ENCODE data around the gene TANC1.

TANC1 gene

DNA sequence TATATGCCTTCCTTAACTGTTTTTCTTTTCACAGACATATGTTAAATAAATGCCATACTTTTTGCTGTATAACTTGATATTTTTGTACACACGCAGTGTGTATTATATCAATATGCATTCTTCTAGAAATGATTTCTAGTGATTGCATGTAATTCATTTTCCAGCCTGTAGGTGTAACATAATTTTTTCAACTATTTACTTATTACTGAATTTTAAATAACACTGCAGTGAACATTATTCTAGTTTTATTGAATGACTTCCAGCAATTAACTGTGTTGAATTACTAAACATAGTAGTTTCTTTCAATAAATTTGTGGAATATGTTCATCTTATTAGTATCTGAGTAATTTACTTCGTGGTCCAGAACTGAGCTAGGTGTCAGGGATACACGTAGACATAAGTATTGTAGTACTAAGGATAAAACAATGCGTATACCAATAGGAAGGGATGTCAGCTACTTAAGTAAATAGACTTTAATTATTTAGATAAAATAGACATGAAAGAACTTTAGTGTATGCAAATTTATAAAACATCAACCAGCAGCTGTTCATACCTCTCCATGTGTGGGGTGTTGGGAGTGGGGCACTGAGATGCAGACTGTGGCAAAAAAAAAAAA, 28.0 kb downstream of the TANC1 start:
- DNase-seq: no peak

DNA sequence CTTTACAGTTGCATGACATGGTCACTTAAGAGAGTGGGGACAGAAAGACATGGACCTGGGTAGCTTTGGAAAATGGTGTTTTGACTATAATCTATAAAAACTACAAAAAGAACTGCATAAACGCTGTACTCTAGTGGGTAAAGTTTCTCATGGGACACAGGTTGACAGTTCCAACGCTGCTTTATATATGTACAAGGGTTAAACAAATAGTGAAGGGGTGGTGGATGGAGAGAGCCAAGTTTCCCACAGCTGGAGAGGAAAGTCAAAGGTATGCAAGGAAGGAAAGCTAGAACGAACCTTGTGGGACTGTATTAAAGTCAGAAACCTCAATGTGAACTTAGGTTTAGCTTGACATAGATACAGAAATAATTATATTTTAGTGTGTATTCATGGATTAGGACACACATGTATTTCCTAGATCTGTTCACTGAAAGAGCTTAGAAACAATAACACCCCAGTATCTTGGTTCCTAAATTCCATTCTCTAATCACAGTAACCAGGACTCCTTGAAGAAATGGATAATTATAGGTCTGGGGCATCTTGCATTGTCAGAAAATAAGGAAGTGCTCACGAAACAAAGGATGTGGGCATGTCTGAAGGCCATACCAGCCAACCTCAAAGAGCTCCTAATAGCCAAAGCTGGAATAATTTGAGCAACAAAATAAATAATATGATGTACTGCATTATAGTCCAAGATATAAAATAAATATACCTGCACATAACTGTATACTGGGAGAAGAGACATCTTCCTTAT, 28.8 kb downstream of the TANC1 start:
- no peak for DNase-seq

DNA sequence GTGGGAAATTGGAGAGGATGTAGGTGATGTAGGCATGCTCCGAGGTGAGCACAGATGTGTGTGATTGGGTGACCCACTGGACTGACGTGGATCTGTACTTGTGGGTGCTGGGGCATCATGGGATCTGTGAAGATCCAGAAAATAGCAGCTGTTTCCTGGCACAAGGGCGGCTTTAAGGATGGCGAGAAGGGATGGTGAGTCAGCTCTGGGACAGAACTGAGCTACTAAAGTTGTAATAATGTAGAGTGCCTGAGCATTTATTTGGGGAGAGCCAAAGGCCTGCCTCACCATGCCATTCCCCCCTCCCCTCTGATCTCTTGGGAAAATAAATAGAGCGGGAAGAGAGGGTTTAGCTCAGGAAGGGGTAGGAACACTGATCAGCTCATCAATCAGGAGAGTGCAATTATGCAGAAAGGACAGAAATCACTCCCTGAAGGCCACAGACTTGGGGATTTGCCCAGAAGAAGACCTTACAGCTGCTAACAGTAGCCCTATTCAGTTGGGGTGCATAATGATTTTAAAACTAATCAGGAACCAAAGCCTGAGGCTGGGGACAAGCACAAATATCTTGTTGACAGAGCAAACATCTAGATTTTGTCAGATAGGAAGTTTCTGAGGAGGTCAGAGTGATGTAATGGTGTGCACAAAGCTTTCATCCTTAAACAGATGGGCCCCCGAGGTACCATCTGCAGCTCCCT, 30.3 kb downstream of the TANC1 start:
- DNase-seq: no peak

DNA sequence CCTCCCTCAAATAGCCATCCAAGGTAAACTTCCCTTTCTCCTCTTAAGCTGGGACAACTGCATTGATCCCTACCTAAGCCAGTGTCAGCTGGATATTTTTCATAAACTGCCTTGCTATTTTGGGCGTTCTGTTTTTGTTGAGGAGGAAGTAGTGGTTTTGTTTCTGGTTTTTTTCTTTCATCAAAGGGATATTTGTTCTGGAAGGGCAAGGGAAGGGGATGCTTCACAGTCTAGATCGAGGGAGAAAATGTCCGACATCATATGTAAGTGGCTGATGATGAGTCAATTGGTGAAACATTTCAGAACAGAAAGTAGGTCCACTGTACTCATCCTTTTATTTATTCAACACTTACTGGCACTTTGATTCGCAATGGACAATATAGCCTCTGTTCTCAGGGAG, 31.0 kb downstream of the TANC1 start:
- DNase-seq: no peak

DNA sequence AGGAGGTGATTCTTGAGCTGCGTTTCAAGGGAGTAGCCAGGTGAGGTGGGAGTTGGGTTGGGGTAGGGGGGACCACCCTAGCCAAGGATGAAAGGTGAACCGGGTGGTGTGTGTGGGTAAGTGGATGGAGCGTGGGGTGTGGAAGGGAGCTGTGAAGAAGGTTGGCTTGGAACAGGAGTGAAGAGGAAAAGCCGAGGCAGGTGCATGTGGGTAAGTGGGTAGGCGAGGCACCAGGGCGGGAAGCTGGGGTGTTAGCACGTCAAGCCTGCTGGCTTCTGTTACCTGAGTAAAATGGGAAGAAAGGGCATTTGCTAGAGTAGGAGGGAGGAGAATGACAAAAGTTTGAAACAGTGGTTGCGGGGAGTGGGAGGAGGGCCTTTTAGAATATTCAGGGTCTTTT, 31.6 kb downstream of the TANC1 start:
- DNase-seq: no peak

DNA sequence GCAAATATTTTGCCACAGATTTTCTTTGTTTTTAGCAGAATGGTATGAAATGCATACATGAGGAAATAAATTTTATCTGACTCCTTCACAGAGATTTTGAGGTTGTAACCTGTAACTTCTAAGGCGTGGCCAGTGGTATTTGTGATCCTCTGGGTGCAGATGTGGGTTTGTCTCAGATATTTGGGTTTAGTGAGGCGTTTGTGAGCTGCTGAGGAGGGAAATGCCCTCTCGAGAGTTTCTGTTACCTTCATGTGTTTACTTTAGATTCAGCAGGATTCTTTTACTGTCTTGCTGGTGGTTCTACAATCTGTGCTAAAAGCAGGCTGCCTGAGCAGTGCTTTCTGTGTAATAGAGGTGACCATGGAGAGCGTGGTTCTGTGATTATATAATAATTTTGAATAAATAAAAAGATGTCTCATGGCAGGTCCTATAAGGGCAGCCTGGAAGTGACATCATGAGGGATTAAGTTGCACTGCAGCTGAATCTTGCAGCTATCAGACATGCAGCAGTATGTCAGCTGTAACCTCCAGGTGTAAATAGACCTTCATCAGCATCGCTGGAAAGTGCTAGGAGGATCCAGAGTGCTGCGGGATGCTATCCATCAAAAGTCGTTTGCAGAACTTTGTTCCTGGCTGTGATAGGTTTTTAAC, 34.1 kb downstream of the TANC1 start:
- DNase-seq: no peak

DNA sequence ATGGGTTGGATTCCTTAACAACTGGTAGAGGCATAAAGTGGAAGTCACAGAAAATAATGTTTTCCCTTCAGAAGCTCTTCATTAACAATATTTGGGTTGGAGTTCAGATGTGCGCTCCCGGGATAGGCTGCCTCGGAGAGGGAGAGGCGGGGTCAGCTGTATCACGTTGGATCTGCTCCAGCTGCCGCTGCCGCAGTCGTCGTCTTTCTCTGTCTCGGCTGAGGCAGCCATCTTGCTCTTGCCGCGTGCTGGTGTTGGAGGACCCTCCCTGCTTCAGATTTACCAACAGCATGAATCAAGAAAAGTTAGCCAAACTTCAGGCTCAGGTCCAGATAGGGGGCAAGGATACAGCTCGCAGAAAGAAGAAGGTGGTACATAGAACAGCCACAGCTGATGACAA, 35.1 kb downstream of the TANC1 start:
- no peak for DNase-seq

DNA sequence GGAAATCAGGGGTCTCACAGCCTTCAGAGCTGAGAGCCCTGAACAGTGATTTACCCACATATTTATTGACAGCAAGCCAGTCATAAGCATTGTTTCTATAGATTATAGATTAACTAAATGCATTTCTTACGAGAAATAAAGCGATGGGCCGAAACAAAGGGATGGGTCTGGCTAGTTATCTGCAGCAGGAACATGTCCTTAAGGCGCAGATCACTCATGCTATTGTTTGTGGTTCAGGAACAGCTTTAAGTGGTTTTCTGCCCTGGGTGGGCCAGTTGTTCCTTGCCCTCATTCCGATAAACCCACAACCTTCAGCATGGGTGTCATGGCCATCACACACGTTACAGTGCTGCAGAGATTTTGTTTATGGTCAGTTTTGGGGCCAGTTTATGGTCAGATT, 36.4 kb downstream of the TANC1 start:
- no peak for DNase-seq

DNA sequence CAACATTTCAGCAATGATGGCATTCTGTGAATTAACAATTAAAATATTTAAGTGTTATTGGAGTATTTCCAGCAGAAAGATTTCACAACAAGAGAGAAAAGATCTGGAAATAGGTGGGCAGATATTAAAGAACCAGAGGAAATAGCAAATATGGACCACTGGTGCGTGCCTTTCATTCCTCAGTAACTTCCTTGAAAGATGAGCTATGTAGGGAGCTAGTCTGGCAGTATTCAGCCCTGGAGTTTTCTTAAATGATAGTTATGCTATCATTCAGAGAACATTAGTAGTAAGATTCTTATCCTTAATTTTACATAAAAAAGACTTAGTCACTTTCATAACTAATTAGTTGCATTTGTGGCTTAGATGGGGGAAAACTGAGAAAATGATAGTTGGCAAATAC, 41.5 kb downstream of the TANC1 start:
- DNase-seq: no peak

DNA sequence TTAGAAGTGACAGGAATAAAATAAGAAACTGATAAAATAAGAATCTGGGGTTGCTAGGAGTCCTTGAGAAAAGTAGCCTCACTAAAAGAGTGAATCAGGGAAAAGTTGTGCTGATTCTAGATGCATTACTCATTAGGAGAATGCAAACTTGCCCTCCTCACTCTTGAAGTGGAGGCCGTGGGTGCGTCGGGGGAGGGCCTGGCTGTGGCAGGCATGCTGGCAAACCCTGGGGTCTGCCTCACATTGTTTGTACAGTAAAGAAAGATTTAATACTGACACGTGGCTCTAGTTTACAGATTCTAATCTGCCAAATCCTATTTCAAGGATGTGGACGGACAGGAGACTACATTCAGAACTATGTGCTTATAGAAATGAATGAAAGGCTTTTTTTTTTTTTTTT, 41.9 kb downstream of the TANC1 start:
- no peak for DNase-seq

DNA sequence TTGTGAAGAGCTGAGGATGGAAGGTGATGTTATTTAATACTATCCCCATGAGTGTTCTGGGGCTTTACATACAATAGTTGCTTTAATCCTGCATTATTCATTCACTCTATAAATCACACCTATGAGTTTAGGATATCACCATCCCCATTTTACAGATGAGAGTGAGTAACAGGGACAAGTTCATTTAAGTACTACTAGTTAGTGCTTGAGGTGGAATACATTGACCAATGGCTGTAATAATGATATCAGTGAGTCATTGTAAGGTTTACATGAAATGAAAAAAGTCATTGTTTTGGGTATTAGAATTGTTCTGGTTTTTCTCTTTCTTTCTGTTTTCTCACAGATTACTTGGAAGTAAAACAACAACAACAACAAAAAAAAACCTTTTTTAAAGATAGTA, 42.5 kb downstream of the TANC1 start:
- no peak for DNase-seq

DNA sequence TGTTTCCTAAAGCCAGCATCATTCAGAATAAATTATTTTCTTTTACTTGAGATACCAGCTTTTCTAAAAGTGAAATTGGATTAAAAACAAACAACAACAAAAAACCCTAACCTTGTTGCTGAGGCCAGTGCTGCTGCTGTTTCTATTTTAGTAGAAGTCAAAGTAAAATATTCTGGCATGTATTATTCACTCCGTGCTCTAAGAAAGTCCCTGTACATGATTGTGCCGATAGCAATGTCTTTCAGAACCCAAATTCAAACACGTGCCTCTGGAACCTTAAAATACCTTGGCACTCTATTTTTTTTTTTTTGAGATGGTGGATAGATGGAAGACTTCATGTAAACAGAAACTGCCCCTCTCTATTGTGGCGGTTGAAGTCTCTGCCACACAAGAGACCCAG, 43.7 kb downstream of the TANC1 start:
- DNase-seq: no peak

DNA sequence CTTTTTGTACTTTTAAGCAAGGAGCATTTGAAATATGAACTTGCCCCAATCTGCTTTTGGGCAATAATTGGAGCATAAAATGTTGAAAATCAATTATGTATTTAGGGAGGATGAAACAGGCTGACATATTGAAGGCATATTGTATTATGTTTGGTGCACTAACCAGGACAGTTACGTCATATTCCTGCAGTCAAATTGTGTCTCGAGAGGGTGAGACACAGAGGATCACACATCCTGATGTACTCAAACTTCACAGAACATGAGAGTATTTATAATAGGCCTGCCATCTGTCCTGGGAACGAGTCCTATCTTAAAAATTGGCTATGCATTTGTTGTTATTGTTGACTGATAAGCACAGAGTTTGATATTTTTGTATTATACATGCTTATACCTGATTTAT, 44.7 kb downstream of the TANC1 start:
- DNase-seq: no peak

DNA sequence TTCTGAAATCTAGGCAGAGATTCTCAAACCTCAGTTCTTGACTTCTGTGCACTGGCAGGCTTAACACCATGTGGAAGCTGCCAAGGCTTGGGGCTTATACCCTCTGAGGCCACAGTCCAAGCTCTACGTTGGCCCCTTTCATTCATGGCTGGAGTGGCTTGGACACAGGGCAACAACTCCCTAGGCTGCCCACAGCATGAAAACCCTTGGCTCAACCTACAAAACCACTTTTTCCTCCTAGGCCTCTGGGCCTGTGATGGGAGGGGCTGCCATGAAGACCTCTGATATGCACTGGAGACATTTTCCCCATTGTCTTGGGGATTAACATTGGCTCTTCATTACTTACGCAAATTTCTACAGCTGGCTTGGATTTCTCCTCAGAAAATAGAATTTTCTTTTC, 46.7 kb downstream of the TANC1 start:
- no peak for DNase-seq

DNA sequence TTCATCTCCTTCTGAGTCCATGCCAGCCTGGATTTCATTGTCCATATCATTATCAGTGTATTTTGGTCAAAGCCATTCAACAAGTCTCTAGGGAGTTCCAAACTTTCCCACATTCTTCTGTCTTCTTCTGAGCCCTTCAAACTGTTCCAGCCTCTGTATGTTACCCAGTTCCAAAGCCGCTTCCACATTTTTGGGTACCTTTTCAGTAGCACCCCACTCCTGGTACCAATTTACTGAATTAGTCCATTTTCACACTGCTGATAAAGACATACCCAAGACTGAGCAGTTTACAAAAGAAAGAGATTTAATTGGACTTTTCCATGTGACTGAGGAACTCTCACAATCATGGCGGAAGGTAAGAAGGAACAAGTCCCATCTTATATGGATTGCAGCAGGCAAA, 47.4 kb downstream of the TANC1 start:
- DNase-seq: no peak

DNA sequence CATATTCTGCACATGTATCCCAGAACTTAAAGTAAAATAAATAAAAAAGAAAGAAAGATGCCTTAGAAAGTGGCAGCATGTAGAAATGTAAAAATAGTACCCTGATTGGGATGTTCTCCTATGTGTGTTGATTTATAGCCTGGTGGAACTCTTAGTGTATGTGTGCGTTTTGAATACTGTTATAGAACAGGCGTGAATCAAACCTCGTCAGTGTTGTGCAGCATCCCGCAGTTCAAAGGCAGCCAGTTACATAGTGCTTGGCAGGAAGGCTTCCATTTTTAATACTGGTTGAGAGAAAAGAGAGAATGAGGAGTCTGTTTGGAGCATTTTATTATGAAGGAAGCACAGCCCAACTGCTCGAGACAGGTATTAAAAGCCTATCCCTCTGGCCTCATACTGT, 49.4 kb downstream of the TANC1 start:
- DNase-seq: no peak

DNA sequence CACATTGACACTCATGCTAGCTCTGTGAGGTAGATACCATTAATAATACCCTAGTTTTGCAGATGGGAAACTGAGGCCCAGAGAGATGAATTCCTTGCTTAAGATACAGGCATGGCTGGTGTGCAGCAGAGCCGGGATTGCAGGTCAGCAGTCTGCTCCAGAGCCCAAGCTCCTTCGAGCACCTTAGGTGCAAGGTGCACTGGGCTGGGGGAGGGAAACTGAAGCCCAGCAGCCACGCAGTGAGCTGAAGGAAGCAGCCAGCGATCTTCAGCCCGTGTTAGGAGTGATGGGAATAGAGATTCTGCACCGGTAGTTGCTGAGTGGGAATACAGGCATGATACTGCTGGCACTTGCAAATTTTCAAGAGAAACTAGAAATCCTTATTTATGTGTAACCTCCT, 50.6 kb downstream of the TANC1 start:
- no peak for DNase-seq

DNA sequence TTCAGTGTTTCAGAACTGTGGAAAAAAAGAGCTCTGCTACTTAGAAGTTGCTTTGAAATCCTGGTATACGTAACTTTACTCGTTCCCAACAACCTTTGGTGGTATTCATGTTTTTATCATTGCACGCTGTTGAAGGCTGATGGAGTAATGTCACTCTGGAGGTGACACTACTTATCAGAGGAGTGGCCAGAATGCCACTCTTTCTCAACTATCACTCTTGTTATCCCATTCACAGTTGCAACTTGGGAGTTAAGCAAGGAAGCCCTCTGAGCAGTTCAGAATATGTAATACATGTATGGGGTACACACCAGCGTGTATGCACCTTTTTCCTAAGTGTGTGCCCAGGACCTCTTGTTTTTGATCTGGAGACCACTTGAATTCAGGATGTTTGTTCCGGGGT, 53.6 kb downstream of the TANC1 start:
- no peak for DNase-seq

DNA sequence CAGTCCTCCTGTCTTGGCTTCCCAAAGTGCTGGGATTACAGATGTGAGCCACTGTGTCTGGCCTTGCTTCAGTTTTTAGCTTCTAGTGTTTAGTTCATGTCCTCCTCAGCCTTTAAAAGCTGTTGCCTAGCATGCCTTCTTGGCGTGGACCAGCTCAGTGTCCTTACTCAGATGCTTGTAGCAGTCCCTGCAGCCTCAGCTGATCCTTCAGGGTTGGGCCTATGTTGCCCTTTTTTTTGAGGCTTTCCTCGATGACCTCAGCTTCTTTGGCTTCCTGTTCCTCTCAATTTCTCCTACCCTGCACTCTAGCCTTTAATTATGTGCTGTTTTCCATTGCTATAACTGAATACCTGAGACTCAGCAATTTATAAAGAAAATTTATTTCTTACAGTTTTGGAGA, 57.7 kb downstream of the TANC1 start:
- DNase-seq: no peak

DNA sequence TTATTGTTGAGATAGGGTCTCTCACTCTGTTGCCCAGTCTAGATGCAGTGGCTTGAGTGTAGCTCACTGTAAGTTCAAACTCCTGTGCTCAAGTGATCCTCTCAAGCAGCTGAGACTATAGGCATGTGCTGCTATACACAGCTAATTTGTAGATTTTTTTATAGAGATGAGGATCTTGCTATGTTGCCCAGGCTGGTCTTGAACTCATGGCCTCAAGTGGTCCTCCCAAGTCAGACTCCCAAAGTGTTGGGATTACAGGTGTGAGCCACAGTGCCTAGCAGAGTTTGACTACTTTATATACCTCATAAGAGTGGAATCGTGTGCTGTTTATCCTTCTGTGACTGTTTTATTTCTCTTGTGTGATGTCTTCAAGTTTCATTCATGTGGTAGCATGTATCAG, 60.3 kb downstream of the TANC1 start:
- DNase-seq: no peak

DNA sequence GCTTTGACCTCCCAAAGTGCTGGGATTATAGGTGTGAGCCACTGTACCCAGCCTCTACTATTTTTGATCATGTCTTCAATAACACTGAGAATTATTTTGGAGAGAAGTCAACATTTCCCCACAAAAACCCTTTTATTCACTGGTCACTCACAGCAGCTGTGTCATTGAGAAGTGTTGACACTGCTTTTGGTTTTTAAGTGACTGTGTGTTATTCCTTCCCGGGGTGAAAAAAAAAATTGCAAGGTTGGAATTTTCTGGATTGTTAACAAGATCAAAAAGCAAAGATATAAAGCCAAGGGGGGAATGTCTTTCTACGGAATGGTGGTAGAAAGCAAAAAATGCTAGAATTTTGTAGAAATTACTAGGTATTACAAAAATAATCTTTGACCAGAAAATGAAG, 61.5 kb downstream of the TANC1 start:
- DNase-seq: no peak

DNA sequence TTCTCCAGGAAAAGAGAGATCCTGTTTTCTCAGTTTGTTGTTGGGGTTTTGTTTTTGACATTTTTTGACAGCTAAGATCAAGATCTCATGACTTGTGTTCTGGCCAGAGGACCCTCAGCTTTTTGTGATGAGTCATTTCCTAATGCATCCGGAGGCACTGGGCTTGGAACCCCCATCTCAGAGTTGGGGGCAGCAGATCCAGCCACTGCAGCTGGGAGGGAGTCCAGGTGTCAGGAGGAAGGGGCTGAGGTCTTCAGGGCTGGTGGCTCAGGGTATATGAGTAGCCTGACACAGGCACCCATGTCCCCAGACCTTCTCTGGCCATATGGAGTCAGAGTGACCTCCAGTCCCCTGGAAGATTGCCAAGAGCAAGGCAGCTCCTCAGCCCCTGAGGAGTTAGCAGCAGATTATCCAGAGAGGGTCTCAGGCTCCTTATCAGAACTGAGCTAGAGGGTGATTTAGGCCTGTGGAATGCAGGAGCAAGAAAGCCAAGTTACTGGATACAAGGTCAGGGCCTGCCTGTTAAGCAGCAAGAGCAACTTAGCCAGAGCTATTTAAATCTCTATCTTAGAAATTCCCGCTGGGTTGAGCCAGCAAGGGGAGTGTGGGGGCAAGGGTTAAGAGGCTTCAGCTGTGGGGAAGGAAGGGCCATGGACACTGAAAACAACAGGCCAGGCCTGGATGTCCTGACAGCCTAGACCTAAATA, 62.4 kb downstream of the TANC1 start:
- no peak for DNase-seq

DNA sequence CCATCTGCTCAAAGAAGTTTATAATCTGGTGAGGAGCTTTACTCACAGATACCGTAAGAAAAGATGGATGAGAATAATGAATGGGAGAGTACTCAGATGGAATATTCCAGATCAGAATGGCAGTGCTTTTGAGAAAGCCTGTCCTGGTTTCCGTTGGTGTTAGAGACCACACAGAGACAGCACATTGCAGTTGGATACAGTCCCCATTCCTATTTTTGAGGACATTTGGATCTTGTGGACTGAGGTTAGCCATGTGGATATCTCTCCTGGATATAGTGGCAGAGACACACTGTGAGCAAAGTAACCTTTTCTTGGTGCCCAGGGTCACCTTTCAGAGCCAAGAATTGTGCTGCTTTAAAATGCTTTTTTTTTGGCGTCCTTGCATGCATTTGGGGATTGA, 63.7 kb downstream of the TANC1 start:
- DNase-seq: no peak
